Ovary (tissue), 3 donors: ENCODE data around the gene AAK1.

Experiments
- EP300 ChIP-seq: sonication (generic); formaldehyde crosslinking; IDR thresholded peaks from one replicate; pipeline ENCODE4 v1.6.1; 2017; ENCODE audit warnings: antibody characterized with exemption
- TF ChIP-seq, protein P1 (sequence below), 3 donors: fragments of 450-650 bp in 2 of 3; fragments of 200-600 bp in 1 of 3; IDR thresholded peaks; one replicate each; pipeline versions ENCODE4 v1.5.1 to v1.8.0; 2016 to 2022; ENCODE audit warnings: antibody characterized with exemption in 3 of 3, mild to moderate bottlenecking in 1 of 3
- donor health status: DM: no; HTN: no; CAD: no.

DNA sequence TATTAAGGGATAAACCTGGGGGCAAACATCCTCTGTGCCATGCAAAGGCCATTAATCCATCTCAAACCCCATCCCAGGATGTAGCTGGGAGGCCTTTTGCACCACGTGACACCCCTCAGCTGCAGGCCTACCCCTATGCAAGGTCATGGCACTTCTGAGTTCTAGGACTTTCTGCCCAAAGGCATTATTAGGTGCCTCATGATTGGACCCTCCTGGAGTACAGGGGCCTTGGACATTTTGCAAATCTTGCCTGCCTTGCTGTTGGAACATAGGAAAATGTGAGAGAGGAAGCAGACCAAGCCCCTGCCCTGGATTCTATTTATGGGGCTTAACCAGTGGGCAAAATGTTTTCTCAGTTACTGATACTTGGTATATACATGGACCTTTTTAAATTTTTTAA is 162.1 kb downstream of the AAK1 start:
- no peak for TF ChIP-seq EP300
- TF ChIP-seq, protein P1, sequence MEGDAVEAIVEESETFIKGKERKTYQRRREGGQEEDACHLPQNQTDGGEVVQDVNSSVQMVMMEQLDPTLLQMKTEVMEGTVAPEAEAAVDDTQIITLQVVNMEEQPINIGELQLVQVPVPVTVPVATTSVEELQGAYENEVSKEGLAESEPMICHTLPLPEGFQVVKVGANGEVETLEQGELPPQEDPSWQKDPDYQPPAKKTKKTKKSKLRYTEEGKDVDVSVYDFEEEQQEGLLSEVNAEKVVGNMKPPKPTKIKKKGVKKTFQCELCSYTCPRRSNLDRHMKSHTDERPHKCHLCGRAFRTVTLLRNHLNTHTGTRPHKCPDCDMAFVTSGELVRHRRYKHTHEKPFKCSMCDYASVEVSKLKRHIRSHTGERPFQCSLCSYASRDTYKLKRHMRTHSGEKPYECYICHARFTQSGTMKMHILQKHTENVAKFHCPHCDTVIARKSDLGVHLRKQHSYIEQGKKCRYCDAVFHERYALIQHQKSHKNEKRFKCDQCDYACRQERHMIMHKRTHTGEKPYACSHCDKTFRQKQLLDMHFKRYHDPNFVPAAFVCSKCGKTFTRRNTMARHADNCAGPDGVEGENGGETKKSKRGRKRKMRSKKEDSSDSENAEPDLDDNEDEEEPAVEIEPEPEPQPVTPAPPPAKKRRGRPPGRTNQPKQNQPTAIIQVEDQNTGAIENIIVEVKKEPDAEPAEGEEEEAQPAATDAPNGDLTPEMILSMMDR (IDR thresholded peaks at IDR 0.05): no peak
